HEK293 (cell line): Measurements from ENCODE around the gene PCDHAC1.

Source experiments
- CTCF ChIA-PET: fragments of 350-600 bp; formaldehyde crosslinking; extraction: SDS; loops from one replicate; lab custom pipeline; 2021; ENCODE audit warnings: antibody characterized with exemption; lab: Yijun Ruan, JAX
- POLR2A ChIA-PET: fragments of 300-600 bp; formaldehyde crosslinking; extraction: SDS; loops from one replicate; lab custom pipeline; 2020; ENCODE audit warnings: antibody characterized with exemption, inconsistent platforms; lab: Yijun Ruan, JAX
- H3K27ac ChIP-seq: fragments of 200-500 bp; sonication (Bioruptor generic); 2 replicates; pipeline ENCODE4 v1.5.1; 2014; ENCODE audit warnings: low read depth, low read length, control low read depth, inconsistent platforms; ENCODE audit errors: extremely low read depth
- H3K36me3 ChIP-seq, 2 experiments: fragments of 200-500 bp in 1 of 2; sonication (Bioruptor generic) in 1 of 2; 1 replicate in 1 of 2; 2 replicates in 1 of 2; pipeline ENCODE4 v1.5.1; 2014 to 2017; ENCODE audit warnings: inconsistent platforms in 2 of 2, low read length in 2 of 2; ENCODE audit not compliant: control insufficient read depth in 2 of 2, insufficient read depth in 1 of 2
- H3K4me1 ChIP-seq: fragments of 200-500 bp; sonication (Bioruptor generic); 2 replicates; pipeline ENCODE4 v1.5.1; 2014; ENCODE audit warnings: mild to moderate bottlenecking, low read length, inconsistent platforms; ENCODE audit not compliant: control insufficient read depth, insufficient read depth
- H3K4me3 ChIP-seq: 2 replicates; pipeline ENCODE4 v1.5.1; 2011; ENCODE audit warnings: low read depth, mild to moderate bottlenecking, control low read depth, low read length, moderate library complexity
- H3K9me3 ChIP-seq: fragments of 200-500 bp; sonication (Bioruptor generic); 2 replicates; pipeline ENCODE4 v1.5.1; 2014; ENCODE audit warnings: low read depth, low read length, inconsistent platforms; ENCODE audit not compliant: control insufficient read depth, insufficient read depth
- ZBTB48 ChIP-seq: fragments of 450-650 bp; formaldehyde crosslinking; IDR thresholded peaks from 2 replicates; pipeline ENCODE4 v1.5.1; 2016; ENCODE audit warnings: missing biosample characterization, missing genetic modification characterization
- ZNF10 ChIP-seq: fragments of 450-650 bp; formaldehyde crosslinking; IDR thresholded peaks from 2 replicates; pipeline ENCODE4 v1.5.1; 2017; ENCODE audit warnings: missing biosample characterization, missing genetic modification characterization
- ZNF184 ChIP-seq: fragments of 450-650 bp; IDR thresholded peaks from 2 replicates; pipeline ENCODE4 v1.5.1; 2018; ENCODE audit warnings: missing biosample characterization, mild to moderate bottlenecking, missing genetic modification characterization
- ZNF248 ChIP-seq: fragments of 450-650 bp; formaldehyde crosslinking; IDR thresholded peaks from 2 replicates; pipeline ENCODE4 v1.5.1; 2017; ENCODE audit warnings: missing biosample characterization, missing genetic modification characterization
- ZNF350 ChIP-seq: fragments of 450-650 bp; formaldehyde crosslinking; IDR thresholded peaks from 2 replicates; pipeline ENCODE4 v1.5.0; 2017; ENCODE audit warnings: missing biosample characterization, mild to moderate bottlenecking, missing genetic modification characterization
- ZNF514 ChIP-seq: fragments of 450-650 bp; formaldehyde crosslinking; IDR thresholded peaks from 2 replicates; pipeline ENCODE4 v1.5.1; 2016; ENCODE audit warnings: missing biosample characterization, missing genetic modification characterization
- ZNF529 ChIP-seq: fragments of 450-650 bp; formaldehyde crosslinking; IDR thresholded peaks from 2 replicates; pipeline ENCODE4 v1.5.1; 2017; ENCODE audit warnings: missing genetic modification characterization, missing biosample characterization; ENCODE audit not compliant: insufficient replicate concordance
- ZNF585B ChIP-seq: fragments of 450-650 bp; formaldehyde crosslinking; IDR thresholded peaks from 2 replicates; pipeline ENCODE4 v1.5.1; 2016; ENCODE audit warnings: missing biosample characterization, missing genetic modification characterization
- ZNF610 ChIP-seq: fragments of 450-650 bp; formaldehyde crosslinking; IDR thresholded peaks from 2 replicates; pipeline ENCODE4 v1.5.1; 2016; ENCODE audit warnings: missing biosample characterization, missing genetic modification characterization, borderline replicate concordance
- ZNF621 ChIP-seq: fragments of 450-650 bp; formaldehyde crosslinking; IDR thresholded peaks from 2 replicates; pipeline ENCODE4 v1.5.1; 2017; ENCODE audit warnings: missing biosample characterization, missing genetic modification characterization
- ZNF677 ChIP-seq: fragments of 450-650 bp; IDR thresholded peaks from 2 replicates; pipeline ENCODE4 v1.5.0; 2018; ENCODE audit warnings: missing biosample characterization, mild to moderate bottlenecking, missing genetic modification characterization, moderate library complexity
- TF ChIP-seq, protein P1 (sequence below): fragments of 450-650 bp; formaldehyde crosslinking; IDR thresholded peaks from 2 replicates; pipeline ENCODE4 v1.5.1; 2017; ENCODE audit warnings: missing biosample characterization, mild to moderate bottlenecking, missing genetic modification characterization, moderate library complexity
- TF ChIP-seq, protein P2 (sequence below): fragments of 450-650 bp; IDR thresholded peaks from 2 replicates; pipeline ENCODE4 v1.5.1; 2018; ENCODE audit warnings: missing biosample characterization, missing genetic modification characterization
- TF ChIP-seq, protein P3 (sequence below): fragments of 450-650 bp; formaldehyde crosslinking; IDR thresholded peaks from 2 replicates; pipeline ENCODE4 v1.5.1; 2016; ENCODE audit warnings: missing biosample characterization, missing genetic modification characterization
- TF ChIP-seq, protein P4 (sequence below): fragments of 450-650 bp; formaldehyde crosslinking; IDR thresholded peaks from 2 replicates; pipeline ENCODE4 v1.5.1; 2016; ENCODE audit warnings: missing biosample characterization, missing genetic modification characterization
- TF ChIP-seq, protein P5 (sequence below): fragments of 450-650 bp; formaldehyde crosslinking; IDR thresholded peaks from 2 replicates; pipeline ENCODE4 v1.5.1; 2017; ENCODE audit warnings: missing biosample characterization, missing genetic modification characterization

The PCDHAC1 gene

DNA sequence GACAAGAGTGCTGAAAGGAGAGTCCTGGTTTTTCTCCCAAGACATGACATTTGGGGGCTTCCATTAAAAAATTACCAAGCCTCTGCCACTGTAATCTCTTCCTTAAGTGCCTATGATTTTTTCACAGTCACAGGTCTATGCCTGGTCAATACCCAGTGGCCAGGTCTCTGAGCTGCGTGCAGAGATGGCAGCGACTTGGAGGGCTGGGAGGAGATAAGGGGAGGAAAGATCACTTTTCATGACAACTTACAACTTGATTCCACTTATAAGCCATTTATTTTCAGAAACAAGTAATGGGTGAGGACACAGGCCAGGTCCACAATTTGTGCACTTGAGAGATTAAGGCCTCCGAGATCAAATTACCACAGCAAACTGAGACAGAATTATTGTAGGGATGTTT, 38.3 kb downstream of the PCDHAC1 start:
- Histone ChIP-seq H3K4me1 (peaks cover 5% of the 10 kb centered on the region; the same call in 1 of the 2 replicates), H3K9me3 (no peaks in the 10 kb centered on the region)
- TF ChIP-seq ZNF350 (no peak), ZNF610 (no peak), ZNF529 (tag by site-specific recombination) (no peak), ZNF677 (tag by site-specific recombination) (no peak), ZNF621 (no peak), ZNF248 (tag by site-specific recombination) (no peak), ZNF10 (tag by site-specific recombination) (no peak), ZNF184 (tag by site-specific recombination) (no peak), ZNF514 (tag by site-specific recombination) (no peak)
- TF ChIP-seq, protein P1, sequence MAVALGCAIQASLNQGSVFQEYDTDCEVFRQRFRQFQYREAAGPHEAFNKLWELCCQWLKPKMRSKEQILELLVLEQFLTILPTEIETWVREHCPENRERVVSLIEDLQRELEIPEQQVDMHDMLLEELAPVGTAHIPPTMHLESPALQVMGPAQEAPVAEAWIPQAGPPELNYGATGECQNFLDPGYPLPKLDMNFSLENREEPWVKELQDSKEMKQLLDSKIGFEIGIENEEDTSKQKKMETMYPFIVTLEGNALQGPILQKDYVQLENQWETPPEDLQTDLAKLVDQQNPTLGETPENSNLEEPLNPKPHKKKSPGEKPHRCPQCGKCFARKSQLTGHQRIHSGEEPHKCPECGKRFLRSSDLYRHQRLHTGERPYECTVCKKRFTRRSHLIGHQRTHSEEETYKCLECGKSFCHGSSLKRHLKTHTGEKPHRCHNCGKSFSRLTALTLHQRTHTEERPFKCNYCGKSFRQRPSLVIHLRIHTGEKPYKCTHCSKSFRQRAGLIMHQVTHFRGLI (tag by site-specific recombination) = no peak
- TF ChIP-seq, protein P2, sequence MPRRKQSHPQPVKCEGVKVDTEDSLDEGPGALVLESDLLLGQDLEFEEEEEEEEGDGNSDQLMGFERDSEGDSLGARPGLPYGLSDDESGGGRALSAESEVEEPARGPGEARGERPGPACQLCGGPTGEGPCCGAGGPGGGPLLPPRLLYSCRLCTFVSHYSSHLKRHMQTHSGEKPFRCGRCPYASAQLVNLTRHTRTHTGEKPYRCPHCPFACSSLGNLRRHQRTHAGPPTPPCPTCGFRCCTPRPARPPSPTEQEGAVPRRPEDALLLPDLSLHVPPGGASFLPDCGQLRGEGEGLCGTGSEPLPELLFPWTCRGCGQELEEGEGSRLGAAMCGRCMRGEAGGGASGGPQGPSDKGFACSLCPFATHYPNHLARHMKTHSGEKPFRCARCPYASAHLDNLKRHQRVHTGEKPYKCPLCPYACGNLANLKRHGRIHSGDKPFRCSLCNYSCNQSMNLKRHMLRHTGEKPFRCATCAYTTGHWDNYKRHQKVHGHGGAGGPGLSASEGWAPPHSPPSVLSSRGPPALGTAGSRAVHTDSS = no peak
- TF ChIP-seq, protein P3, sequence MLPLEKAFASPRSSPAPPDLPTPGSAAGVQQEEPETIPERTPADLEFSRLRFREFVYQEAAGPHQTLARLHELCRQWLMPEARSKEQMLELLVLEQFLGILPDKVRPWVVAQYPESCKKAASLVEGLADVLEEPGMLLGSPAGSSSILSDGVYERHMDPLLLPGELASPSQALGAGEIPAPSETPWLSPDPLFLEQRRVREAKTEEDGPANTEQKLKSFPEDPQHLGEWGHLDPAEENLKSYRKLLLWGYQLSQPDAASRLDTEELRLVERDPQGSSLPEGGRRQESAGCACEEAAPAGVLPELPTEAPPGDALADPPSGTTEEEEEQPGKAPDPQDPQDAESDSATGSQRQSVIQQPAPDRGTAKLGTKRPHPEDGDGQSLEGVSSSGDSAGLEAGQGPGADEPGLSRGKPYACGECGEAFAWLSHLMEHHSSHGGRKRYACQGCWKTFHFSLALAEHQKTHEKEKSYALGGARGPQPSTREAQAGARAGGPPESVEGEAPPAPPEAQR = no peak
- TF ChIP-seq, all 188 proteins: peak for 0
- Histone ChIP-seq H3K4me3 (no peak overlapping the region), H3K36me3 (no peaks in the 10 kb centered on the region), H3K27ac (no peak overlapping the region)
- CTCF ChIA-PET = interaction anchor here (1.1 to 2.8 kb wide), 4 partner anchors 12 to 108 kb away, joined by 3 to 9 read pairs (median 4); partner anchors contain the start of gene PCDHA11
- POLR2A ChIA-PET = no interaction called here

DNA sequence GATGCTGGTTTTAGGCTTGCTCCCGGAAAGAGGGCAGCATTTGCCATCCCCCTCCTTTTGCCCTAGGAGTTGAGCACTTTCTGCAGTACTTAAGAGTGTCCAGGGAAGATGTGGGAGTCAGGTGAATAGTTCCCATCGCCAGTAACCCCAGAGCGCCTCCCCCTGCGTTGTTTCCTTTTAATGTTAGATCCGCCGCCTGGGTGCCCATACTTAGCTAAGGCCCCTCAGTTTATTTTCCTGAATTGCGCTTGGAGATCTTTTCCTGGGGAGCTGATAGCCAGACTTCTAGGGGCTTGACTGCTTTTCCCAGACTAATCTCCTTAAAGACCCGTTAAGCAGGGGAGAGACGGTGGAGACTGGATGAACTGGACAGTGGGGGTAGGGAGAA, 39.8 kb downstream of the PCDHAC1 start:
- CTCF ChIA-PET = interaction anchor here (1.3 to 2.8 kb wide), 3 partner anchors 11 to 84 kb away, joined by 3 to 9 read pairs (median 4); partner anchors contain the start of gene PCDHA13
- peak overlapping the region; percentile 47; the same call in 1 of the 2 replicates for H3K27ac ChIP-seq
- TF ChIP-seq ZBTB48 (0 out of 2 replicates have a peak, but pooled peaks have one; percentile 63), ZNF585B (tag by site-specific recombination) (no peak)
- TF ChIP-seq, protein P4, sequence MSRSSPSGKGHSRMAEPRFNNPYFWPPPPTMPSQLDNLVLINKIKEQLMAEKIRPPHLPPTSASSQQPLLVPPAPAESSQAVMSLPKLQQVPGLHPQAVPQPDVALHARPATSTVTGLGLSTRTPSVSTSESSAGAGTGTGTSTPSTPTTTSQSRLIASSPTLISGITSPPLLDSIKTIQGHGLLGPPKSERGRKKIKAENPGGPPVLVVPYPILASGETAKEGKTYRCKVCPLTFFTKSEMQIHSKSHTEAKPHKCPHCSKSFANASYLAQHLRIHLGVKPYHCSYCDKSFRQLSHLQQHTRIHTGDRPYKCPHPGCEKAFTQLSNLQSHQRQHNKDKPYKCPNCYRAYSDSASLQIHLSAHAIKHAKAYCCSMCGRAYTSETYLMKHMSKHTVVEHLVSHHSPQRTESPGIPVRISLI (tag by site-specific recombination) = no peak
- TF ChIP-seq, protein P5, sequence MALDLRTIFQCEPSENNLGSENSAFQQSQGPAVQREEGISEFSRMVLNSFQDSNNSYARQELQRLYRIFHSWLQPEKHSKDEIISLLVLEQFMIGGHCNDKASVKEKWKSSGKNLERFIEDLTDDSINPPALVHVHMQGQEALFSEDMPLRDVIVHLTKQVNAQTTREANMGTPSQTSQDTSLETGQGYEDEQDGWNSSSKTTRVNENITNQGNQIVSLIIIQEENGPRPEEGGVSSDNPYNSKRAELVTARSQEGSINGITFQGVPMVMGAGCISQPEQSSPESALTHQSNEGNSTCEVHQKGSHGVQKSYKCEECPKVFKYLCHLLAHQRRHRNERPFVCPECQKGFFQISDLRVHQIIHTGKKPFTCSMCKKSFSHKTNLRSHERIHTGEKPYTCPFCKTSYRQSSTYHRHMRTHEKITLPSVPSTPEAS (tag by site-specific recombination) = 0 out of 2 replicates have a peak, but pooled peaks have one; percentile 24
- TF ChIP-seq, all 188 proteins: peak for 2
- H3K4me1 ChIP-seq = peaks cover 5% of the 10 kb centered on the region; the same call in 1 of the 2 replicates
- POLR2A ChIA-PET = interaction anchor here (1.0 to 1.8 kb wide), 3 partner anchors 20 to 75 kb away, joined by 3 to 11 read pairs (median 7); partner anchors contain the start of gene PCDHAC1
- no peaks in the 10 kb centered on the region for H3K9me3 ChIP-seq
- H3K4me3 ChIP-seq = peak overlapping the region; percentile 55
- no peaks in the 10 kb centered on the region for H3K36me3 ChIP-seq
